LNCaP clone FGC (cell line): ENCODE measurements around the gene LMAN2.

ENCODE experiments used
- DNase-seq: peaks from one replicate; pipeline ENCODE4 v3.0.0-alpha.2; 2011; ENCODE audit warnings: low read depth
- H3K4me3 ChIP-seq: 2 replicates; pipeline ENCODE4 v1.5.1; 2011; ENCODE audit warnings: mild to moderate bottlenecking, low read depth, low read length, control low read depth
- CTCF ChIP-seq: IDR thresholded peaks from 2 replicates; pipeline ENCODE4 v1.5.1; 2012; ENCODE audit warnings: mild to moderate bottlenecking; ENCODE audit not compliant: control insufficient read depth, insufficient read depth; ENCODE audit errors: extremely low read depth

Gene LMAN2

GRCh38 chr5:177351392-177352329 lies at the start of gene LMAN2:
LMAN2 (minus strand) TSS chr5:177351668; CDS start chr5:177351647, 21 bp downstream.
- TF ChIP-seq CTCF, result no peak
- DNase-seq, result peak; percentile 89
- peak within 1 kb of the TSS; percentile 95 for H3K4me3 ChIP-seq

- DNase-seq, result no peak
- no peak for TF ChIP-seq CTCF
- no peak within 1 kb of the TSS for H3K4me3 ChIP-seq
These were observed 48.8 kb upstream of the LMAN2 start, which contains the start of gene PFN3 for GRCh38 chr5:177399997-177400868. PFN3 (minus strand) TSS chr5:177400661; CDS start chr5:177400576, 85 bp downstream.

- H3K4me3 ChIP-seq, result no peak overlapping the region
- no peak for TF ChIP-seq CTCF
- no peak for DNase-seq
These were observed 46.5 kb upstream of the LMAN2 start for GRCh38 chr5:177397875-177398390.

- H3K4me3 ChIP-seq, result no peak overlapping the region
- DNase-seq, result no peak
- TF ChIP-seq CTCF, result no peak
These were observed 45.3 kb upstream of the LMAN2 start for GRCh38 chr5:177396807-177397206.

GRCh38 chr5:177396078-177396477 lies 44.6 kb upstream of the LMAN2 start:
- DNase-seq, result no peak
- H3K4me3 ChIP-seq, result no peak overlapping the region
- no peak for TF ChIP-seq CTCF

GRCh38 chr5:177393990-177394389 lies 42.5 kb upstream of the LMAN2 start:
- DNase-seq, result no peak
- no peak overlapping the region for H3K4me3 ChIP-seq
- no peak for TF ChIP-seq CTCF
